Renal cortical epithelial cell (primary cell): Measurements from ENCODE around the gene OR6N2. TPM values are rescaled to one million over a fixed set of nuclear protein-coding genes. Genes with fewer than 3 reads are reported as not detected.

ENCODE experiments used
- DNase-seq: peaks from one replicate; pipeline ENCODE4 v3.0.0-alpha.2; 2011; ENCODE audit warnings: low read depth
- total RNA-seq: library from RNA; depleted of rRNA; stranded (reverse); fragments of >200 nt; gene quantifications from 2 replicates; pipeline ENCODE4 v1.2.3, GENCODE V29; 2014

The OR6N2 gene, protein sequence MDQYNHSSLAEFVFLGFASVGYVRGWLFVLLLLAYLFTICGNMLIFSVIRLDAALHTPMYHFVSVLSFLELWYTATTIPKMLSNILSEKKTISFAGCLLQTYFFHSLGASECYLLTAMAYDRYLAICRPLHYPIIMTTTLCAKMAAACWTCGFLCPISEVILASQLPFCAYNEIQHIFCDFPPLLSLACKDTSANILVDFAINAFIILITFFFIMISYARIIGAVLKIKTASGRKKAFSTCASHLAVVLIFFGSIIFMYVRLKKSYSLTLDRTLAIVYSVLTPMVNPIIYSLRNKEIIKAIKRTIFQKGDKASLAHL
- total RNA-seq: not detected in 2 replicates

DNA sequence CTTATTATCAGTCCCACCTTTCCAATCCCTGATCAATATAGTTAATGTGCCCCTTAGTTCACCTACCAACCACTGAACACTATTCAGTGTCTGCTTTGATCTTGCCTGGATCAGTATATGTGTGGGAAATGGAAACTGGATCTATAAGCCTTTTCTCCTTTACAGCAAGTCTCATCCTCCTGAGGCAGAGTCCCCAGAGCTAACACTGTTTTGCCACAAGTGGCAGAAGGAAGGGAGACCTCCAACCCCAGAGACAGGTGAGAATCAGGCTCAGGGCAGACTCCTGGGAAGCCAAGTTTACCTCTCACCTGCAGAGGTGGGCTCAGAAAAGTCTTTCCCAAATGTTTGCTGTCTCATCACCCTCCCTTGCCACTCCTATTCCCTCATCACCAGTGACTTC is at the start of gene OR6N2:
TSS of gene OR6N2 (minus strand) at position 101 of the 400 bp plus-strand sequence. CDS start 3,569 bp downstream, outside the sequence.
- DNase-seq: no peak

DNA sequence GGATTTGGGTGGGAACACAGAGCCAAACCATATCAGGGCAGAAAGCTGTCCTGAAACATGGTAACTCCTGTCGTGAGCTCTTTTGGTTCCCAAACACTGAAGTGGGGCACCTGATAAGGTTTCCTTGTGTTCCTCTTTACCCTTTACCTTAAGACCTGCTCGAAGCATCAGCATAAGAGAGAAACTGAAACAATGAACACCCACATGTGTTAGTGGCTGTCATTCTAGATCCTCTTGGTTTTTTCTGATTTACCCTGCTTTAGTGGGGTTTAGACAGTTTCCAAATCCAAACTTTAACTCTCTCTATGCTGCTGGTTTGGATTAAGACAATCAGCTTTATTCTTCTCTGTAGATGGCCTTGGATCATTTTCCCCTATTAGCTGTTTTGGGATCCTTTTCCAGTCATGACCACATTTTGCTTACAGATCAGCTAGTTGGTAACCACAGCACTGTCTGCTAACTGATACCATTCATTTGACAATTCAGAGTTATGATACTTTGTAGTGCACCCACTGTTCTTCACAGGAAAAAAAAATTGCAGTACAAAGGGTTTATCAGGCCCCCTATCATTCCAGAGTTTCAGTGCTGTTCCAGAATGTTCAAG is 49.2 kb upstream of the OR6N2 start:
- no peak for DNase-seq

DNA sequence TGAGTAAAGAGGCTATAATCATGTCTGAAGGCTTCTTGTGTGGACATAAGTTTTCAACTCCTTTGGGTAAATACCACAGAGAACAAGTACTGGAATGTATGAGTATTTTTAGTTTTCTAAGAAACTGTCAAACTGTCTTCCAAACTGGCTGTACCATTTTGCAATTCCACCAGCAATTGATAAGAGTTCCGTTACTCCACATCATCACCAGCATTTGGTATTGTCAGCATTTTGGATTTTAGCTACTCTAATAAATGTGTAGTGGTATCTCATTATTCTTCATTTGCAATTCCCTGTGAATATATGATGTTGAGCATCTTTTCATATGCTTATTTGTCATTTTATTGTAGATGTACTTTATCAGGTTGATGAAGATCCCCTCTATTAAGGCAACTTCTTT is 40.7 kb upstream of the OR6N2 start:
- no peak for DNase-seq

DNA sequence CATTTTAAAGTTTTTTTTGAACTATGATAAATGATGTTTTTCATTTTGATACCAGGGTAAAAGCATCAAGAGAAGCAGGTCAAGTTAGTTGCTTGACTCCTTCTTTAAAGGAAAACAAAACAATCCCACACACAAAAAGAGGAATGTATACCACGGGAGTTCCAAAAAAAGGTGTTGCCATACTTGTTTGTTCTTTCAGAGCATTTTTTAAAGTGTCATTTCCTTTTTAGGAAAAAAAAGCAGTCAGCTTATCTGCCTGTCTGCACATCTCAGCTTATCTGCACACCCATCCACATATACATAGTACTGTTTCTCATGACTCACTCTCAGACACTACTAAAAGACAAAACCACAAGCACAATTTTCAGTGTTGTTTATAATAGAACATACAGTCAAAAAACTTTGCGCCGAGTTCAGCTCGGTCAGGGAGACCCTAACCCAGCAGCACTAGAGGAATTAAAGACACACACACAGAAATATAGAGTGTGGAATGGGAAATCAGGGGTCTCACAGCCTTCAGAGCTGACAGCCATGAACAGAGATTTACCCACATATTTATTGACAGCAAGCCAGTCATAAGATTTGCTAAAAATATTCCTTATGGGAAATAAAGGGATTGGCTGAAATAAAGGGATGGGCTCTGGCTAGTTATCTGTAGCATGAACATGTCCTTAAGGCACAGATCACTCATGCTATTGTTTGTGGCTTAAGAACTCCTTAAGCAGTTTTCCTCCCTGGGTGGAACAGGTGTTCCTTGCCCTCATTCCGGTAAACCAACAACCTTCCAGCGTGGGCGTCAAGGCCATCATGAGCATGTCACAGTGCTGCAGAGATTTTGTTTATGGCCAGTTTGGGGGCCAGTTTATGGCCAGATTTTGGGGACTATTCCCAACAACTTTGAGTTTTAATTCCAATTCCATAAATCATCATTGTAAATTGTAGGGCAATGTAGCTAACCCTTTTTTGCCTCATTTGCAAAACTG is 38.7 kb upstream of the OR6N2 start:
- DNase-seq: no peak

DNA sequence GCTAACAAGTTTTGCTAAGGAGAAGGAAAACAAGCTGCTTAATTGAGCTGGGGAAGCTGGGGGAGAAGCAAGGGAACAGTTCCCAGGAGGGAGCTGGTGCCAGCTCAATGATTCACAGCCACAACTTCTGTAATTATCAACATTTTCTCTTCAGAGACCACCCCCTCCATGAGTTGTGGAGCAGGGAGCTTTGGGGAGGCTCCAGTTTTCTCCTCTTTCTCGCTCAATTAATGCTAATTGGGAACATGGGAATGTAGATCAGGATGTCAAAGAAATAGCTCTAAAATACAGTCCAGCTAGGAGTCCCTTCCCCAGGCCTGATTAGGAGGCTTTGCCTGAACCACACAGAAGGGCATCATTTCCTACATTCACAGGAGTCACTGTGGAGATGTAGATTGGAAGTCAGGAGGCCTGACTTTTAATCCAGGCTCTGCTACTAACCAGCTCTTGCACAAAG is 38.0 kb upstream of the OR6N2 start:
- no peak for DNase-seq

DNA sequence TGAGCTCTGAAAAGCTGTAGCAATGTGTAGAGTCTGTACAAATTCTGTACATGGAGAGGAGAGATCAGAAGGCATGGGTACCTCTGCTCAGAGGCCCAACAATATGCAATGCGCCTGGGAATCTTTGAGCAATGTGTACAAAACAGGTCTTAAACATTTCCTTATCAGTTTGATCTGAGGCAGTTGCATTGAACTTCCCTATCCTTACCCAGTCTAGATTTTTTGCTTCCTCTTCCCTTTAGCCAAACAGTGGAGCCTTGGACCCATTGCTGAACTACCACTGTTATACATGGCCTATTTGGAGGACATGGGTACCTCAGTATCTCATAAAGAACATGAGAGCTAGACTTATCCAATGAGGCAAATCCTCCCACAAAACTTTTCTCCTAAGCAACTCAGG is 37.6 kb upstream of the OR6N2 start:
- no peak for DNase-seq

DNA sequence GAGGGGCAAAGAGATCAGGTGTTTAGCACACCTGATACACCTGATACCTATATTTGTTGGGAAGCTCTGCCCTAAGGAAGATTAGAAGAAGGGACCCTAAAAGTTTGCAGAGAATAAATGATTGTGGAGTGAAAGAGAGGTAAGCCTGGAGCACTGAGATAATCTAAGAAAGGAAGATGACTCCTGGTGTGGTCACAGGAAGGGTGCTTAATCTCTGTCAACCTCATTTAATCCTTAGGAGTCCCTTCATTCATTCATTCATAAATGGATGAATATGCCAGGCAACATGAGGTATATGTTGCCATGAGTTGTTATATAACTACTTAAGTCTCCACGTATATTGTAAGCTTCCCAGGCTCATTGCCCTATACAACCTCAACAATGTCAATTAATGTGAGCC is 34.0 kb upstream of the OR6N2 start:
- no peak for DNase-seq

DNA sequence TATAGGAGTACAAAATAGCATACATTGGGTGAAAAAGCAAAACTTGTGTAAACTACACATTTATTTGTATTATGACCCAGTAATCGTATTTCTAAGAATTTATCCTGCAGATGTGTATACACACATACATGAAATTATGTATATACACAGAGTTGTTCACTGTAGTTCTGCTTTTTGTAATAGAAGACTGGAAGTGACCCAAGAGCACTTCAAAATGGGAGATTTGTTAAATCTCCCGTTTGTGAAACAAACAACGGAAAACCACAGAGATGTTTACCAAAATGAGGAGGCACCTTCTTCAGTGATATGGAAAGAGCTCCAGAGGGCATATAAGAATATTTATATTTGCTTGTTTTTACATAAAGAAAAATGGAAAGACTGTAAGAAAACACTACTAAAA is 32.2 kb upstream of the OR6N2 start:
- DNase-seq: no peak

DNA sequence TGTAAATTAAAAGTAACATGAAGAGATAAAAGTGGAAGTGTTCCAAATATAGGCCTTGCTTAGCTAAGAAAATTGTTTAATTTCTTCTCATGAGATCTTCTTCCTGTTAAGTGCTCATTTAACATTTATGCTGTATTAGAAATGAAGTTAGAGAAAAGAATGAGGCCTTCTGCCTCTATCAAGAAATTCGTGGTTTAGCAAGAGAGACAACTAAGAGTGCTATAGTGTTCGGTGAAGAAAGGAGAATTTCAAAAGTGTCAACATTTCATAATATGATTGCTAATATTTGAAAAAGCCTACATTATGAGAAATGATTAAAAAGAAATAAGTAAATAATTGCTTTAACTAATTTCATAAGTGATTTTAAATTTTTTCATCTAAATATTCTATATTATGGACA is 31.3 kb upstream of the OR6N2 start:
- DNase-seq: no peak

DNA sequence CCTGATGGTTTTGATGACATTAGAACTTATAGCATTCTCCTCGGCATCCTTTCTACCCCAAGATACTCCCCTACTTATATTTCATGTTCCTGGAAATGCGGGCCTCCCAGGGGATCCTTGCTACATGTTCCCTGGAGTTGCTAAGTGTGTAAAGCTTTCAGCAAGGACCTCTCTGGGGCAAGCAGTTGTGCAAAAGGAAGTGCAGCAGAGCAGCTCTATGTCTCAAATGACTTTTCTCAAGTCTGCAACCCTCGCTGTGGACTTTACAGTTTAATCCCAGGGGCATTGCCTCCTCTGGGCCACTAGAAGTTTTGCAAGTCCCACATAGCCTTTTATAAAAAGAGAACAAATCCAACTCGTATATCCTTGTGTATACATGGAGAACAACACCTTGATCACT is 29.3 kb upstream of the OR6N2 start:
- DNase-seq: no peak

DNA sequence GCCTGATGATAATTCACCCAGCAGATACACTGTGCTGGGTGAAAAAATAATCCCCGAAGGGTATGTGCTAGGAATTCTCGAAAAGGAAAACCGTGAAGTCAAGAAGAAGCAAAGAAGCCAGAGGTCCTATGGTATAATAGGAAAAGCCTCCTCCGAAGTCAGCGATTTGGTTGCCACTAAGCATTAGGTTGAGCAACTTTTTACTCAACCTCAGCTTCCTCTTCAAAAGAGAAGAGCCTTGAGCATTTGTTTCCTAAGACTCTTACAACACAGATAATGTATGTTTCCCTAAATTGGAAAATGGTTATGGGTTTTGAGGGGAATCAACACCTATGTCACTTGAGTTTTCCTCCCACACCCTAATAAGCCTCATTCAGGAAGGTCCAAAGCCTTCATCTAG is 28.9 kb upstream of the OR6N2 start:
- DNase-seq: no peak

DNA sequence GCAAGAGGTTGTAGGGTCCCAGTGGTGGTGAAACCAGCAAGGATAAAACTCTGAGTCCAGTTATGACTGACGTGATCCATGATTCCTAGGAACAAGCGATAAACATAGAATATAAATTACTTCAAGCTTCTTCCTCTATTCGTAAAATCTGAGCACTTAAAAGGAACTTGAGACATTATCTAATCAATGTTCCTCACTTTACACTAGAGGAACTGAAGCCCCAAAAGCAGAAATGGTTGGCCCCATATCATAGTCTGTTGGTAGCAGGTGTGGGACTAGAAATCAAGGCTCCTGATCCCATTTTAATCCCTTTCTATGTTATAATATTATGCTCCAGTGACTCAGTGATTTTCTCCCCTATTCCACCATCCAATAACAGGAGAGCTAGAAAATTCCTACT is 28.3 kb upstream of the OR6N2 start:
- DNase-seq: no peak

DNA sequence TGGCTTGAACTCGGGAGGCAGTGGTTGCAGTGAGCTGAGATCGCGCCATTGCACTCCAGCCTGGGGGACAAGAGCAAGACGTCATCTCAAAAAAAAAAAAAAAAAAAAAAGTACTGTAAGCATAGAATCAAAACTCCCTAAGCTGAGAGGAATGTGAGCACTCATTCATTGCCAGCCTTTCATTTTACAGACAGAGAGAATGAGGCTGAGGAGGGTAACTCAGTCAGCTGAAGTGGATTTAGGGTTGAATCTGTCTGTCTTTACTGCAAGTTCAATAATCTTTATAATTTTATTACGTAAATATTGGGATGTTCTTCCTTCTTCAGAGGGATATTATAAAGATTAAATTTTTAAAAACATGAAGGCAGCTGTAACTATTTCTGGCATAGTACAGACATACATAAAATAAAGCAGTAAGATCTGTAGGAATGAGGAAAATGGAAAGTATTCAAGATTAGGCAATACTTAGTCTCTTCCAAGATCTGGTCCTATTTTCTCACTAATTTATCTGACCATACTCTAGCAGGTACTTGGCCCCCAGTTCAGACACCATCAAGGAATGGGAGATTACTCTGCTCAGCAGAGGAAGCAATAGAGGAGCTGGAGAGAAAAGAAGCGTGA is 26.0 kb upstream of the OR6N2 start:
- DNase-seq: no peak

DNA sequence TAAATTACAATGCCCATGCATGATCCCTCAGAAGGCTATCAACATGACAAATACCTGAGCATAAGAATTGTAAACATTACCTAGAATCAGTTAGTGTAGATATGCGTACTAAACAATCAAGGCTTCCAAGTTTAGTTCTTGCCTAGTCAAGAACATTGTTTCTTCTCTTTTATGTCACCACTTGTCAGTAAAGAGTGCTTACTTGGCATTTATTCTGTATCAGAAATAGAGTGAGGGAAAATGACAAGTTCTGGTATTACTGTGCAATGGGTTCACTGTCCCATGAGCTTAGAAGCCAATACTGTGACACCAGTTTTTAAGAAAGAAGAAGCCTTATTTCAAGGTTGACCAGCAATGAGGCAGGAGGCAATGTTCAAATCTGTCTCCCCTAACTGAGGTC is 22.7 kb upstream of the OR6N2 start:
- DNase-seq: no peak

DNA sequence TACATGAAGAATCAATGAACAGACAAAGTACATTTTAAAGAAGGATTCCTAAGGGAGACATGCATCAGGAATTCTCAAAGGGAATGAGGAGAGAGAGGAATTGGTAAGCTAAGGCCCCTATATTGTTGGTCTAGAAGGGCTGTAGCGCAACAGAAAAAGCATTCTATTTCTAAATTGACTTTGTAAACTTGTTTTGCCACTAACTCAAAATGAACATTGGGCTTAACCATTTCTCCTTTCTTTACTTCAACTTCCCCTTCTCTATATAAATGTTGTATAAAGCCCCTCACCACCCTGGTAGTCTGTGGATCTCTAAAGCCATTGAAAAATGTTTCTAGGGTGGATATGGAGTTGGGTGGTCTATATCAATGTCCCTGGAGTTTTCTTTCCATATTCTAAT is 20.4 kb upstream of the OR6N2 start:
- DNase-seq: no peak

DNA sequence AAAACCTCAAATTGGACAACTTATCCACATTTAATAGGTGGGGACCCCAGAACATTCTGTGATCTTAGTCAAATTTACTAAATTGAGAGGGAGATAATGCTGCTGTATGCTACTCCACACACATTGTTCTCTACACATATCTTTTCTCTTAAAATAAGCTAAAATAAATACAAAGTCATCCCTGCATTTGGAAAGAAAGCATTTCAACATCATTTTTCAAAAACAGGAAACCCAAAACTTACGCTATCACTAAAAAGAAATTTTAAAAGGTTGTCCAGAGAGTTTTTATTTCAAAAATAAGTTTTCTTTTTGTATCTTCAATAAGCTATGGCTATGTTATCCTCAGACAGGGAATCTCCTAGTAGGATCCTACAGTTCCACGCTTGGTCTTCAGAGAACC is 19.5 kb upstream of the OR6N2 start:
- no peak for DNase-seq

DNA sequence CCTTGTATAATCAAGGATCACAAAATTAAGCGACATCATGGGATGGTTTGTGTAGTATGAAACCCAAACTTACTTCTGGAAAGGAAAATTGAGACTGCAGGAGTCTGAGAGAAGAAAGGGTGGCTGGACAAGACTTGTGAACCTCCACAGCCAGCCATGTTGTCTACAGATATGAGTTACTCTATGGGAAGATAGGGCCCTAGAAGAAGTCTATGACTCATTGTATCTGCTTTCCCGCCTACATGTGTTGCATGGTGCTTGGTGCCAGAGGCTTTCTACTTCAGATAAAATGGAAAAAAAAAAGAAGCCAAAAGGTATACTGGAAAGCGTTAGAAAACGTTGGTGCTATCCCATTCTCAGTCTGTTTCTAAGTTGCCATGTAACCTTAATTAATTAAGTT is 18.7 kb upstream of the OR6N2 start:
- no peak for DNase-seq

DNA sequence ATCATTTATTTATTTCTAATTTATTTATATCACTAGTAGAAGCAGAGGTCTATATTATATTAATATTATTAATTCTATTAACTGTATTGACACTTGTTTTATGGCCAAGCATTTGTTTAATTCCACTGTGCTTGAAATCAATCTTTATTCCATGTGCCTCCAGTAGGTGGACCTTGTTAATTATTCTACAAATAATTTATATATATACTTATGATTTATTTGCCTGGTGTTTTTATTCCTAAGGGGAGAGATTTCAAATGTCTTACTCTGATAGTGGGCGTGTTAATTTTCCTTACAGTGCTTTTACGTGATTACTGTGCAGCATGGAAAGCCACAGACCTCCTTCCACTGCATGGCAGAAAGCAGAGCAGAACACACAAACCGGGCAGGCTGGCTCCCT is 17.5 kb upstream of the OR6N2 start:
- no peak for DNase-seq

DNA sequence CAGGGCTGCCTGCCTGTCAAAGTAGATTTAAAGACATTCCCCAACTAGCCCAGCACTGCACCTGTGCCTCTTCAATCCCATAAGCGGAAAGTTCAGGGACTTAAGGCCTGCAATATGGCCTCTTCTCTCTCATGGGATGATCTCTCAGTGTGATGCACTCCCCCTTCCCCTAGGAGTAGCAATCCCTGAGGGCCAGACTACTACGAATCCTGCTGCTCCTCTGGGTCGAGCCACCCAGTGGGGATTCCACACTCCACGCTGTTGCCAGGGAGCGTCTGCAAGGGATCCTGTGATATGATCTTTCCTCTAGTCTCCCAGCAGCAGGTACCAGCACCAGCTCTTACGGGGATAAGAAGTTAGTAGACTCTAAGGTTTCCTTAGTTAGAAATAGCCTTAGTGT is 13.2 kb upstream of the OR6N2 start:
- no peak for DNase-seq

DNA sequence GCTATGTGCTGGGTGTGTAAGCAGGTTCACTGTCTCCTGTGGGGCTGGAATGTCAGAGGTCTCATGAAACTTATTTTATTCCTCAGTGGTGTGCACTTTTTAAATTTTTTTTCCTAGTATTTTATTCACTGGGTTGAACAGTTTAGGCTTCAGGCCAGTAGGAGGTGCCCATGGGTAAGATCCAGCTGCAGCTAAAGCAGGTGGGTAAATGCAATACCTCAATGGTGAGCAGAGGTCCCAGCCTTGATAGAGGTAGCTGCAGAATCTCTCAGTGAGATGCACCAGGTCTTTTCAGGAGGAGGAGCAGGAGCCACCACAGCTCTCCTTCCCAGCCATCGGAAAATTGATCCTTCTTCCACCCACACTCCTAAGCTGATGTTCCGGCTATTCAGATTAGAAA is 12.6 kb upstream of the OR6N2 start:
- DNase-seq: no peak

DNA sequence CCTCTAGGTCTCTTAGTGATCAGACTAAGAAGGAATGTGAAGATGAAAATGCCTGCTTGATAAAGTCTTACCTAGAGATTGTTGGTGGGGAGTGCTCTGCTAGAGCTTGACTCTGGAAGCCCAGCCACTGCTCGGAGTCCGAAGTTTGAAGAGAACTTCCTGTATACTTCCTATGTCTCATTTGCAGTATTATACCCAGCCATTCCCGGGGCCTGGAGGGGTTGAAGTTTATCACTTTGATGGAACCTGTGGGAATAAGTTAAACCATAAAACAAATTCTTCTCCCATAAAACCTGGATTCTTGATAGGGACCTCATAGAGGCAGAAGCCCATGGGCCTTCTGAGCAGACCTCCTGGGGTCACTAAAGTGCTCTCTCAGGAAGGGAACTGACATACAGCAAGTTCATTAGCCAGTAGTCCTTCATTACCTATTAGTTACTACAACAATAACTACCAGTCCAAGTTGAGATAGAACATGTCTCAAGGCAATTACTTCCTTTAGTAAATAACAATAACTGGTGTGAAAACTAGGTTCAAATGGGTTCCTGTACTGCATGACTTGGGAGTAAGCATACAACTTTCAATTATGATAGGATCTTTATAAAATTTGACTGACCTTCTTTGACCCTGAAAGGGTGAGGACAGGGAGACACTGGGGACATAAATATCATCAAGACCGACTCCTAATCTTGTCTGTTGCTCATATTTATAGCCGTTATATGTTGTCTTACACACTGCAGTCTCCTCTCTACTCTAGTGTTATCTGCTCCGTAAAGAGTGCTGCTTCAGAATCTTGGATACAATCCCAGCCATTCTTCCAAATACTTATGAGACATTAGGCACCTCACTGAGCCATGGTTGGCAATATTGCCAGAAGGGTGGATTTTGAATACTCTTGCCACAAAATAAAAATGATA is 8.8 kb downstream of the OR6N2 start, which contains the start of gene OR6N1:
TSS of gene OR6N1 (minus strand) at position 246 of the 917 bp plus-strand sequence. CDS start 5,513 bp downstream, outside the sequence.
- no peak for DNase-seq
